K562 treated with DMSO at 1 percent for 4 hours (cell line): ENCODE data around the gene TMEM129. TPM values are rescaled to one million over a fixed set of nuclear protein-coding genes. Genes with fewer than 3 reads are reported as not detected.

Experiments used
- total RNA-seq: library from RNA; unstranded; fragments of 300-600 nt; gene quantifications from 2 replicates; pipeline ENCODE4 v1.2.3, GENCODE V29; 2022; ENCODE audit not compliant: insufficient read depth

Gene TMEM129, protein sequence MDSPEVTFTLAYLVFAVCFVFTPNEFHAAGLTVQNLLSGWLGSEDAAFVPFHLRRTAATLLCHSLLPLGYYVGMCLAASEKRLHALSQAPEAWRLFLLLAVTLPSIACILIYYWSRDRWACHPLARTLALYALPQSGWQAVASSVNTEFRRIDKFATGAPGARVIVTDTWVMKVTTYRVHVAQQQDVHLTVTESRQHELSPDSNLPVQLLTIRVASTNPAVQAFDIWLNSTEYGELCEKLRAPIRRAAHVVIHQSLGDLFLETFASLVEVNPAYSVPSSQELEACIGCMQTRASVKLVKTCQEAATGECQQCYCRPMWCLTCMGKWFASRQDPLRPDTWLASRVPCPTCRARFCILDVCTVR
- total RNA-seq, result 45.9 and 52.7 TPM in 2 replicates

GRCh38 chr4:1721003-1721665, at the start of gene TMEM129, which contains the start of gene TACC3:
Gene TMEM129, minus strand, starts transcription at chr4:1721323. Its CDS starts 486 bp downstream, at chr4:1720837.
Gene TACC3, plus strand, starts transcription at chr4:1721521. Its CDS starts 1,901 bp downstream, at chr4:1723422.

GRCh38 chr4:1712216-1713002, 8.7 kb downstream of the TMEM129 start, which contains the start of gene SLBP:
Gene SLBP, minus strand, starts transcription at chr4:1712319. Its CDS starts 131 bp downstream, at chr4:1712188.

GRCh38 chr4:1683736-1684505, 37.2 kb downstream of the TMEM129 start, which contains the start of gene FAM53A:
Gene FAM53A, minus strand, starts transcription at chr4:1684313. Its CDS starts 15,572 bp downstream, at chr4:1668741.

Other genes with a start within 250 kb of the TMEM129 start
- 1.4 and 4.2 TPM in 2 replicates for gene FAM53A, start 37.0 kb downstream of the TMEM129 start, total RNA-seq
- gene SLBP, start 9.0 kb downstream of the TMEM129 start, total RNA-seq, result 121 and 125 TPM in 2 replicates
- 82.0 and 95.3 TPM in 2 replicates for gene TACC3, start 198 bp upstream of the TMEM129 start, total RNA-seq
- gene FGFR3, start 72.0 kb upstream of the TMEM129 start, total RNA-seq, result 9.9 and 11.4 TPM in 2 replicates
- gene LETM1, start 134.8 kb upstream of the TMEM129 start, total RNA-seq, result 15.1 and 20.1 TPM in 2 replicates
- 48.3 and 51.0 TPM in 2 replicates for gene NSD2, start 150.1 kb upstream of the TMEM129 start, total RNA-seq